ACHN (cell line): Measurements from ENCODE around the gene CRLF1.

Source experiments
- DNase-seq: peaks from one replicate; pipeline ENCODE4 v3.0.0-alpha.2; 2015
- in situ Hi-C: cut with HindIII; loops from 2 replicates; pipeline ENCODE4 v1.10.0; 2017; ENCODE audit warnings: low sequenced_read_pairs, low pct_ligation_motif_present, low pct_unique_long_range_greater_than_20kb

CRLF1 gene, protein sequence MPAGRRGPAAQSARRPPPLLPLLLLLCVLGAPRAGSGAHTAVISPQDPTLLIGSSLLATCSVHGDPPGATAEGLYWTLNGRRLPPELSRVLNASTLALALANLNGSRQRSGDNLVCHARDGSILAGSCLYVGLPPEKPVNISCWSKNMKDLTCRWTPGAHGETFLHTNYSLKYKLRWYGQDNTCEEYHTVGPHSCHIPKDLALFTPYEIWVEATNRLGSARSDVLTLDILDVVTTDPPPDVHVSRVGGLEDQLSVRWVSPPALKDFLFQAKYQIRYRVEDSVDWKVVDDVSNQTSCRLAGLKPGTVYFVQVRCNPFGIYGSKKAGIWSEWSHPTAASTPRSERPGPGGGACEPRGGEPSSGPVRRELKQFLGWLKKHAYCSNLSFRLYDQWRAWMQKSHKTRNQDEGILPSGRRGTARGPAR

DNA sequence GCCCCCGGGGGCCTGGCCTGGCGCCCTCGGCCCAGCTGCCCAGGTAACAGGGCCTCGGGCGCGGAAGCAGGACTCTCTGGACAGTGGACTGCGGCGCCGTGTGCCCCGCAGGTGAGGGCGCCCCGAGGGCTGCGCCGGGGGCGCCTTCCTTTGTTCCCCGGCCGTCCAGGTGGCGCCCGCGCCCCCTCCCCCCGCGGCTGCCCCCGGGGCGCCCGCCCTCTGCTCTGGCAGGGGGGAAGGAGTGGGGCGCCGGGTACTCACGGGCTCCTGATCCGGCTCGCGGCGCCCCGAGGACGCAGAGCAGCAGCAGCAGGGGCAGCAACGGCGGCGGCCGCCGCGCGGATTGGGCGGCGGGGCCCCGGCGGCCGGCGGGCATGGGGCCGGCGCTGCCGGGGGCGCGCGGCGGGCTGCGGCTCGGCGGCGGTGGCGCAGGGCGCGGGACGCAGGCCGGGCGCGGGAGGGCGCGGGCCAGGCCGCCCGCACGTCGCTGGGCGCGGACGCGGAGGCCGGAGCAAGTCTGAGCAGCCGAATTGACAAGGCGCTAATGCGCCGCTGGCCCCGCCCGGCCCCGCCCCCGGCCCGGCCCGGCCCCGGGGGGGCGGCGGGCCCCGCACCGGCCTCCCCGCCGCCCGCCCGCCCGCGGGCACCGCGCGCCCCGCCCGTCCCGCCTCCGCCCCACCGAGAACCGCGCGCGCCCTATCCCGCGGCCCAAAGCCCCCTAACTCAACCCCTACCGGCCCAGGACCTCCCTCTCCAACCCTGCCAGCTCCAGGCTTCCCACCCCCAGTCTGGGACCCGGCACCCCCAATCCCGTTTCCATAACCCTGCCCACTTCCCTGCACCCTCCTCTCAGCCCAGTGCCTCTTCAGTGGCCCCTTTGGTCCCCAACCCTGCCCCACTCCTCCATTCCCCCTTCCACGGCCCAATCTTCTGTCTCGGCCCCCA, at the start of gene CRLF1:
Gene CRLF1 (minus strand): TSS at position 519 of the 945 bp plus-strand sequence. CDS start 143 bp downstream, at position 376.
- in situ Hi-C loops, result no loop called here
- no peak for DNase-seq

DNA sequence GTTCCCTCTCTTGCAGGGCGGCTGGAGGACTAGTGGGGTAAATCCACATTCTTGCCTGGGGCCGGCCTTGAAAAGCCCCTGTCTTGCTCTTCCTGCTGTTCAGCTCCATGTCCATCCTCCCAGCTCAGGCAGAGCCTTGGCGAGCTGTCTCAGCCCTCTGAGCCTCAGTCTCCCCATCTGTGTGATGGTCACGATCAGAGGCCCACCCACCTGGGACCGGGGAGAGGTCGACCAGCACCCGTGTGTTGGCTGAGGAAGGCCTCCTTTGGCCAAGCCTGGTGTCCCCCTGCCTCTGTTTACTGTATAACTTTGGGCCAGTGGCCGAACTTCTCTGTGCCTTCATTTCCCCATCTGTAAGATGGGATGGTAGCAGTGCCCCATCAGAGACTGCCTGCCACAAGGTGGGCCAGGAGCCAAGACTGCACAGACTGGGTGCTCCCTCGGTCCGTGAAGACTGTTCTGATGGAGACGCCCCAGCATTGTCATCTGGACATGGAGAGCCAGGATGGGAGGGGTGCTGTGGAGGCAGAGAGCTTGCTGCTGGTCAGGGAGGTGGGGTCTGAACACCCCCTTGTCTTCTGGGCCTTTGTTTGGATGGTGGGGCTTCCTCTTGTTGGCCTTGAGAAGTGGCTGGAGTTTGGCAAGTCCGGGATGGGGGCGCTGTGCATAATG, 48.7 kb upstream of the CRLF1 start:
- in situ Hi-C loops, result no loop called here
- DNase-seq, result no peak

DNA sequence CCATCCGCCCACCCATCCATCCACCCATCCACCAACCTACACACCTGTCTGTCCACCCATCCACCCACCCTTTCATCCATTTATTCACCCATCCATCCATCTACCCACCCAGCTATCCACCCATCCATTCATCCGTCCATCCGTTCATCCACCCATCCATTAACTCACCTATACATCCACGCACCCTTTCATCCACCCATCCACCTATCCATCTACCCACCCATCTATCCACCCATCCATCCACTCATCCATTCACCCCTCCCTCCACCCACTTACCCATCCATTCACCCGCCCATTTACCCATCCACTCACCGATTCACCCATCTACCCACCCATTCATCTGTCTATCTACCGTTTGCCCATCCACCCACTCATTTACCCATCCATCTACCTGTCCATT, 47.9 kb upstream of the CRLF1 start:
- in situ Hi-C loops, result no loop called here
- no peak for DNase-seq

DNA sequence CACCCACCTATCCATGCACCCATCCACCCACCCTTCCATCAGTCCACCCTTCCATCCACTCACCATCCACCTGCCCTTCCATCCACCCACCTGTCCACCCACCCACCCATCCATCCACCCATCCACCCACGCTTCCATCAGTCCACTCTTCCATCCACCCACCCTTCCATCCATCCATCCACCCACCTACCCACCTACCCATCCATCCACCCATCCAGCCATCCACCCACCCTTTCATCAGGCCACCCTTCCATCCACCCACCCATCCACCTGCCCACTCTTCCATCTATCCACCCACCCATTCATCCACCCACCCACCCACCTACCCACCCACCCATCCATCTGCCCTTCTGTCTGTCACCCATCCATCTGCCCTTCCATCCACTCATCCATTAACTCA, 47.3 kb upstream of the CRLF1 start:
- DNase-seq, result no peak

DNA sequence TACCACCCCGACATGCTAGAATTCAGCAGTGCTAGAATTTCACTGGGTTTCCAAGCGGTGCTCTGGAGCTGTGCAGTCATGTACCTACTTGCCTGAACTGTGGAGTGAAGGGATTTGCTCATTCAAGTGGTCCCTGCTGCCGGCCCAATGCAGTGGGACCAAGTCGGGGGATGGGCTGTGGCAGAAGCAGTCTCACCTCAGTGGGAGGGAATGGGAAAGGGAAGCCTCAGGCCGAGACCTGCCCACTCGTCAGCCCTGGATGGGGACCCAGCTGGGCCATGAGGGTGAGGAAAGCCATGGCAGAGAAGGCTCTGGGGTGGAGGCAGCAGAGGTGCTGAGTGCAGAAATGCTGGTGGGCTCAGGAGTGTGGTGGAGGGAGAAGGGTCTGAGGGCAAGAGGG, 45.1 kb upstream of the CRLF1 start:
- in situ Hi-C loops, result no loop called here
- DNase-seq, result no peak

More for the DNA sequence above, 47.3 kb upstream of the CRLF1 start:
- in situ Hi-C loops, result no loop called here

DNA sequence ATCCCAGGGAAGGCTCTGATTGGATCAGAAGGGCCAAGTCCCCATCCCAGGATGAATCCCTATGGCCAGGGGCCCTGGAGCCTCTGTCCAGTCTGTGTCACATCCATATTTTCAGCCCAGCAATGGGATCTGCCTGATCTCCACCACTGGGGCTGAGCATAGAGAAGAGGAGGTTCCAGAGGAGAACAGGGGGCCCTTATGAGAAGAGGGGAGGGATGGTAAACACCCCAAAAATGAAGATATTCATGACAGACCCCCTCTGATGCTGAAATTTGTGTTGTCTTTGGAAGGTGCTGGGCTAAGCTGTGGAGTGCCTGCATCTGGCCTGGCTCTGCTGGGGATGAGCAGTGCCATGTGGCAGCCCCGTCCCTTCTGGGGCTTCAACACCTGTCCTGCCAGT, 44.7 kb upstream of the CRLF1 start:
- in situ Hi-C loops, result no loop called here
- no peak for DNase-seq

DNA sequence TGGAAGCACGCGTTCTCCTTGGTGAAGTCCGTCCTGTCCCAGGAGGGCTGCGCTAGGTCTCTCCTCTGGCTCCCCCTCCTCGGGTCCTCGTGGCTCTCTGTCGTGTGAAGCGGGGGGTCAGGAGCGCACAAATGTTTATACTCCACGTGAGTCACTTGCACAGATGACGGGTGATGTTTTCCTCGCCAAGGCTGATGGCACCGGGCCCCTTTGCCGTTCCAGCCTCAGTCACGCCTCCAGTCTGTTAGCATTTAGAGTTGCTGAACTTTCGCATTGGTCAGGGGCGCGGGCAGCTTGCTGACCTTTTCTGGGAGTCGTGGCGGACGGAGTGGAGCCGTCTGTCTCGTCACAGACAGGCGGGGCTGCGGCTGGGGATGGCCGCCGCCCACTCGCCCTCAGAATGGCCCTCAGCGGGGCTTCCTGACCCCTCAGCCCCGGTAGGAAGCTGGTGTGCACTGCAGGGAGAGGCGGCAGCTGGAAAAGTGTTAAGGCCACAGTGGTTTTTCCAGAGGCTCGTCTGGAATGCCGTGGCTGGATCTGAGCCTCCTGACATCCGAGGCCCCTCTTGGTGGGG, 44.0 kb upstream of the CRLF1 start:
- no peak for DNase-seq
- in situ Hi-C loops, result no loop called here

DNA sequence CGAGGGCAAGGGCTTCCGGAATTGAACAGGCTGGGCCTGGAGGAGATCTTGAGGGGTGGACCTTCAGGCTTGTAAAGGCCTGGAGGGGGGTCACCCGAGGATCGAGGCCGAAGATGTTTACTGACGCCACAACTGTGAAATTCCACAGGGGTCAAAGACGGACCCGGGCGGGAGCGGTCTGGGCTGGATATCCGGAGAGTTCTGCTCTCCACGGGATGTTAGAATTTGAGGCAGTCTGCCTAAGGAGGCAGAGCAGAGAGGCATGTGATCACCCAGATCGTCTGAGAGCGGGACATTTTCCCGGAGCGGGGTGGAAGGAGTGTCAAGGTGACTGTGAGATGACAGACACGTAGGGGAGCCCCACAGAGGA, 43.4 kb upstream of the CRLF1 start:
- in situ Hi-C loops, result no loop called here
- DNase-seq, result no peak

DNA sequence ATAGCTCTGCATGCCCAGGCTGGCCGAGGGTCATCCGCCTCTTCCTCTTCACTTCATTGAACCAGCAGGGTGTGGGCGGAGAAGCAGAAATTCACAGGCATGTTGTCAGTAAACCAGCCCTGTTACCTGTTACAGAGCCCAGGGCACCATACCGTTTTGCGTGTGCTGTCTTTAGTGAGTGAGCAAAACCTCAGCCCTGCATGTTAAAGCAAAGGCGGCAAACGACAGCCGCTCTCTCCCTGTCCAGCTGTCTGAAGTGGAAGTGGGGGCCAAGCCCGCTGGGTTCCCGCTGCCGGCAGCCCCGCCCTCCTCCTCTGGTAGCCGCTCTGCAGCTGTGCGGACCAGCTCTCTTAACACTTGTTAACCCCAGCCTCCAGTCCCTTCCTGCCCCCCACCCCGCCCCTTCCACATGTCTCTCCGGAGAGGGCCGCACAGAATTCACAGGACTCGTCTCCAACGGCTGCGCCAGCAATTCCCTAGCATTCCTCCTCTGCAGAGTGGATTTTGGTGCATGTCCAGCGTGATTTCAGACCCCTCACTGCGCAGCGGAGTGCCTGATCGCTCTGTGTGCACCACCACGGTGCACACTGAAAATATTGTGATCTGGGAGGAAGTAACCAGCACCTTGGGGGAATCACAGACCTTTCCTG, 42.9 kb upstream of the CRLF1 start:
- in situ Hi-C loops, result no loop called here
- no peak for DNase-seq

DNA sequence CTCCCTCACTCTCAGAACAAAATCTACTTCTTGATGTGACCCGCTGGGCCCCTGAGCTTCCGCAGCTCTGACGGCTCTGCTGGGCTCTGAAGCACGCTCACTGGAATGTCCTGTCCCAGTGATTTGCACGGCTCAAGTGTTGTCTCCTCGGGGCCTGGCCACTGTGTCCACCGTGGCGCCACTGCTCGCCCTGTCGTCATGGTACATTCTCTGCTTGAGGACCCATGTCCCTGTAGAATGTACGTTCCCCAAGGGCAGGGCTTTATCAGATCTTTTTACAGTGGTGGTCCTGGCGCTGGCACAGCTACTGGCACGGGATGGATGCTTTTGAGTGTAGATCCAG, 42.3 kb upstream of the CRLF1 start:
- DNase-seq, result no peak
- in situ Hi-C loops, result no loop called here

DNA sequence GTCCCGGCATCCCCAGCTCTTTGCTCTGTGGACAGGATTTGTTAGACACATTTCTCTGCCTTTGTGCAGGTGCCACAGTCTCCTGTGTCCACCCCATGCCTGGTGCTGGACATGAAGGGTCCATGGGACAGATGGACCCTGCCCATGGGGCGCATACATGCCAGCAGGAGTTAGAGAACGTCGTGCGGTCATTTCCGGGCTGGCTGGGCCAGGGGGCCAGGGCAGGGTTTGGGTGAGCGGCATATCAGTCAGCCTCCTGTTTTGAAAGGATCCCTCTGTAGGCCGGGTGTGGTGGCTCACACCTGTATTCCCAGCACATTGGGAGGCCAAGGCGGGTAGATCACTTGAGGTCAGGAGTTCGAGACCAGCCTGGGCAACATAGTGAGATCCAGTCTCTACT, 41.2 kb upstream of the CRLF1 start:
- no peak for DNase-seq
- in situ Hi-C loops, result no loop called here

DNA sequence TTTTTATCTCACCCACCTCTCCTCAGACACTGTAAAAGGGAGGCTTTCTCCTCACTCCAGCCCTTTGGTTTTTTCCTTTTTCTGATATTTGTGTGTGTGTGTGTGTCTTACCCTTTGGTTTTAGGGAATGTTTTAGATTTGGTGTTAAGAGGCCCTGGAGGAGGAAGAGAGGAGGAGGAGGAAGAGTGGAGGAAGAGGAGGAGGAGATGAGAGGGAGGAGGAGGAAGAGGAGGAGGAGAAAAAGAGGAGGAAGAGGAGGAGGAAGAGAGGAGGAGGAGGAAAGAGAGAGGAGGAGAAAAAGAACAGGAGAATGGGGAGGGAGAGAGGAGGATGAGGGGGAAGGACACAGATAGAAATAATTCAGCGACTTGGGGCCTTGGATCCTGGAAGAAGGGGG, 40.8 kb upstream of the CRLF1 start:
- in situ Hi-C loops, result no loop called here
- no peak for DNase-seq

DNA sequence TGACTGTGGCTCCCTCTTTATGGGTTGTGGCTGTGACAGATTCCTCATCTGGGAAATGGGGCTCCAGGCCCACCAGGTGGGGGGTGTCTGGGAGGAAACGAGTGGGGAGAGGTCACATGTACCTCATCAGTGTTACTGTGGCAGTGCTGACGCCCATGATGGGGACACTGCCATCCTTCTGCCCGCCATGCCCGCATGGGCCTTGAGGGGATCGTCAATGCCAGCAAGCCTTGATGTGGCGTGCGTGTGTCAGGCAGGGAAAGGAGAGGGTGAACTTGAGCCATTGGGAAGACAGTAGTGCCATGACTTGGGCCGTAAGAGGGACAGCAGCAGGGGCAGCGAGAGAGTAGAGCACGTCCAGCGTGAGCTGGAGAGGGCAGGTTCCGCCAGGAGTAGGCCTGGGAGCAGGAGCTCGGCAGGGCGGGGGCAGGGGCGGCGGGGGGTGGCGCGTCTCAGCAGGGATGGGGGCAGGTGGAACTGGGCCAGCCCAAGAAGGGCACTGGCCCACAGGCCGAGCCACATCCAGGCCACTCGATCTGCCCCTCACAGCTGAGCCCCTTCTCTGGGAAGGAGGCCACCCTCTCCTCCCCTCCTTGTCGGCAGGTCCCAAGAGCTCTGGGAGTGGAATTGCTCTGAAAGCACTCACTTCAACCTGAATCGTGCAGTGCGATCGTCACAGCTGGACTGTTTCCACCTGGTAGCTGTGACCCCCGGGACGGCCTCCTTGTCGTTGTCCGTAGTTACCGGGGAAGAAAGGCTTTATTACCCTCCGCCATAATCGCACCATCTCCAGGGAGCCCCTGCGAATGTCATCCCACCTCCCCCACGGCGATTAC, 40.2 kb upstream of the CRLF1 start:
- no peak for DNase-seq
- in situ Hi-C loops, result no loop called here

DNA sequence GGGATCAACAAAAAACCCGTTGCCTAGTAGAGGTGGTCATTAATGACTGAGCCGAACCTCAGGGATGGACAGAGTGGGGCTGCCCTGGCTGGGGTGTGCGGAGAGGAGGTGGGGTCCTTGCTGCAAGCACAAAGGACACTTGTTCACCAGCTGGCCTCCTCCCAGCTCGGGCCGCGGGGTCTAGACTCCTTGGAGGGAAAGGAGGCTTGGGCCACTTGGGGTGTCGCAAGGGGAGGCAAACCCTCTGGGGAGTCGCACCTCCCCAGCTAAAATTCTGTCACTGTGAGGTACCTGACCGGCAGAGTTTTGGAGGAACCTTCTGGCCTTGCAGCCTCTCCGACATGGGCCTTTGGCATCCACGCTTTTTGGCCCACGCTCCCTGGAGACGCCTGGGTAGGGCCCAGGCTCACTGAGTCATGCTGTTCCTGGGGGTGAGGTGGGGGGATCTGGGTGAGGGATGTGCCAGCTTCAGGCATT, 38.5 kb upstream of the CRLF1 start:
- DNase-seq, result no peak
- in situ Hi-C loops, result no loop called here

DNA sequence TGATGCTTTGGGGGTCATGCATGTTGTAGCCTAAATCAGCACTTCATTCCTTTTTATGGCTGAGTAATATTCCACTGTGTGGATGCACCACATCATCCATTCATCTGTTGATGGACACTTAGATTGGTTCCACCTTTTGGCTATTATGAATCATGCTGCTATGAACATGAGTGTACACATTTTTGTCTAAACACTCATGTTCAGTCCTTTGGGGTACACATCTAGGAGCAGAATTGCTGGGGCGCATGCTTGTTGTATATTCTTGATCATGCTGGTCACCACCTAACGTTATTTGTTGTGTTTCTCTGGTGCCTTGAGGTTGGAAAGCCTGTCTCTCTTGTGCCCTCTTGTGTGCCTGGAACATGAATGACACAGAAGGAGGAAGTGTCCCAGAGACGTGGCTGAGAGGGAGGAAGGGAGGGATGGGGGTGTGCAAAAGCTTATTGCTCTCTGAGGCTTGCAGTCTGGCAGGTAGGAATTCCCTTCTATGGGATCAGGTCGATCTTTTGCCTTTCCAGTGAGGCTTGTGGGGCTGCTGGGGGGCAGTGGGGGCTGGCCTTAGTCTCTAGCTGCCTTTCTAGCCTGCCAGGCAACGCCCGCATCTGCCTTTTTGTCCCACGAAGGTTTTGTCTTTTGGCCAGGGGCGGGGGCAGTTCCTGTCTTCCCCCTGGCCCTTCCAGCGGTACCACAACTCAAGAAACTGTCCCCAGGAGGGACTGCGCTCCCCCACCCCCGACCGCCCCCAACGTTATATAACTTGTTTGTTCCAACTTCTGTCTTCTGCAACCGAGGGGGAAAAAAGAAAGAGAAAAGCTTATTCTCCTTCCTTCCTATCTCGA, 37.8 kb upstream of the CRLF1 start:
- in situ Hi-C loops, result no loop called here
- DNase-seq, result no peak

DNA sequence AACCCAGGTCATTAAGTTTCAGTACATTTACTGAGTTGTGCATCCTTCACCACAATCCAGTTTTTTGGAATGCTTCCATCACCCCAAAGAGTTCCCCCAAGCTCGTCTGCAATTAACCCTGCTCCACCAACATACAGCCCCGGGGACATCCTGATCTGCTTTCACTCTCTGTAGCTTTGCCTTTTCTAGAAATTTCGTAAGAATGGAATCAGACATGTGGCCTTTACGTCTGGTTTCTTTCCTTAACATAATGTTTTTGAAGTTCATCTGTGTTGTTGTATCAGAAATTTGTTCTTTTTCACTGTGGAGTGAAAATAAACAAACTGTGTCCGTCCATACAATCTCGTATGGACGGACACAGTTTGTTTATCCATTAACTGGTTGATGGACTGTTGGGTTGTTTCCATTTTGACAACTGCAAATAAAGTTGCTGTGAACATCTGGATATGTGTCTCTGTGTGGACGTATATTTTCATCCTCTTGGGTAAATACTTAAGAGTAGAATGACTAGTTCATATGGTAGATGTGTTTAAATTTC, 33.2 kb upstream of the CRLF1 start:
- DNase-seq, result no peak
- in situ Hi-C loops, result no loop called here
